Mesenchymal stem cell (in vitro differentiated cells and primary cell): Measurements from ENCODE around the gene ALDH1A1.

ENCODE experiments used
- DNase-seq: peaks from one replicate; pipeline ENCODE4 v3.0.0-alpha.2; 2013
- H2AFZ ChIP-seq: one replicate; pipeline ENCODE4 v1.6.1; 2013; ENCODE audit warnings: low read depth, mild to moderate bottlenecking, control low read depth, inconsistent platforms, low read length, moderate library complexity
- H2AK5ac ChIP-seq: 2 replicates; pipeline ENCODE4 v1.6.1; 2013; ENCODE audit warnings: low read length, moderate library complexity, mild to moderate bottlenecking, inconsistent platforms; ENCODE audit not compliant: severe bottlenecking
- H2BK120ac ChIP-seq: one replicate; pipeline ENCODE4 v1.6.1; 2013; ENCODE audit warnings: low read depth, mild to moderate bottlenecking, inconsistent platforms, low read length, moderate library complexity
- H2BK12ac ChIP-seq, 2 experiments: one replicate each; pipeline ENCODE4 v1.6.1; 2013; ENCODE audit warnings: inconsistent platforms in 2 of 2, low read length in 2 of 2, mild to moderate bottlenecking in 2 of 2, moderate library complexity in 2 of 2, control low read depth in 1 of 2
- H2BK15ac ChIP-seq: one replicate; pipeline ENCODE4 v1.6.1; 2013; ENCODE audit warnings: mild to moderate bottlenecking, low read depth, inconsistent platforms; ENCODE audit not compliant: poor library complexity, severe bottlenecking
- H2BK5ac ChIP-seq: 2 replicates; pipeline ENCODE4 v1.6.1; 2013; ENCODE audit warnings: low read depth, mild to moderate bottlenecking, low read length, control low read depth, inconsistent platforms; ENCODE audit not compliant: poor library complexity, severe bottlenecking
- H3K14ac ChIP-seq, 2 experiments: one replicate each; pipeline ENCODE4 v1.6.1; 2013; ENCODE audit warnings: inconsistent platforms in 2 of 2, low read length in 2 of 2, control low read depth in 1 of 2, mild to moderate bottlenecking in 1 of 2, moderate library complexity in 1 of 2
- H3K18ac ChIP-seq, 2 experiments: one replicate each; pipeline ENCODE4 v1.6.1; 2013; ENCODE audit warnings: inconsistent platforms in 2 of 2, low read length in 2 of 2, control low read depth in 1 of 2, low read depth in 1 of 2, mild to moderate bottlenecking in 1 of 2
- H3K23ac ChIP-seq, 2 experiments: one replicate each; pipeline ENCODE4 v1.6.1; 2013; ENCODE audit warnings: inconsistent platforms in 2 of 2, low read length in 2 of 2, mild to moderate bottlenecking in 2 of 2, moderate library complexity in 2 of 2, control low read depth in 1 of 2
- H3K27ac ChIP-seq: 2 replicates; pipeline ENCODE4 v1.5.1; 2013; ENCODE audit warnings: mild to moderate bottlenecking, moderate library complexity, low read length, control low read depth, inconsistent platforms; ENCODE audit not compliant: poor library complexity, severe bottlenecking
- H3K27me3 ChIP-seq, 2 experiments: 2 replicates each; pipeline versions ENCODE4 v1.6.1 to v1.7.0; 2013; ENCODE audit warnings: low read length in 2 of 2, mild to moderate bottlenecking in 2 of 2, moderate library complexity in 2 of 2, control low read depth in 1 of 2, inconsistent platforms in 1 of 2; ENCODE audit not compliant: control insufficient read depth in 1 of 2, insufficient read depth in 1 of 2
- H3K36me3 ChIP-seq, 2 experiments: 2 replicates each; pipeline versions ENCODE4 v1.6.1 to v1.7.0; 2013; ENCODE audit warnings: low read length in 2 of 2, control low read depth in 1 of 2, inconsistent platforms in 1 of 2, low read depth in 1 of 2, mild to moderate bottlenecking in 1 of 2; ENCODE audit not compliant: insufficient read depth in 2 of 2, control insufficient read depth in 1 of 2
- H3K4ac ChIP-seq, 2 experiments: one replicate each; pipeline ENCODE4 v1.6.1; 2013; ENCODE audit warnings: inconsistent platforms in 2 of 2, low read length in 2 of 2, mild to moderate bottlenecking in 2 of 2, moderate library complexity in 2 of 2, control low read depth in 1 of 2, low read depth in 1 of 2
- H3K4me1 ChIP-seq: 2 replicates; pipeline ENCODE4 v1.6.1; 2013; ENCODE audit warnings: low read depth, low read length, control low read depth; ENCODE audit not compliant: control insufficient read depth, insufficient read depth
- H3K4me2 ChIP-seq: 2 replicates; pipeline ENCODE4 v1.6.1; 2013; ENCODE audit warnings: low read length, mild to moderate bottlenecking, inconsistent platforms; ENCODE audit not compliant: poor library complexity, severe bottlenecking
- H3K4me3 ChIP-seq, 2 experiments: 2 replicates each; pipeline versions ENCODE4 v1.5.1 to v1.7.0; 2013; ENCODE audit warnings: low read length in 2 of 2, mild to moderate bottlenecking in 2 of 2, control low read depth in 1 of 2, low read depth in 1 of 2; ENCODE audit not compliant: insufficient read depth in 1 of 2
- H3K79me1 ChIP-seq: replicated peaks from 2 replicates; pipeline ENCODE4 v1.6.1; 2013; ENCODE audit warnings: mild to moderate bottlenecking, control low read depth, low read length, inconsistent platforms; ENCODE audit not compliant: poor library complexity, severe bottlenecking
- H3K9ac ChIP-seq: 2 replicates; pipeline ENCODE4 v1.7.0; 2013; ENCODE audit warnings: mild to moderate bottlenecking, low read length, moderate library complexity
- H3K9me3 ChIP-seq: 2 replicates; pipeline ENCODE4 v1.7.0; 2013; ENCODE audit warnings: mild to moderate bottlenecking, low read length; ENCODE audit not compliant: control insufficient read depth
- H4K8ac ChIP-seq: one replicate; pipeline ENCODE4 v1.6.1; 2013; ENCODE audit warnings: inconsistent platforms, mild to moderate bottlenecking, low read length, moderate library complexity
- H4K91ac ChIP-seq: one replicate; pipeline ENCODE4 v1.6.1; 2013; ENCODE audit warnings: mild to moderate bottlenecking, low read length, inconsistent platforms
- WGBS: methylation state at CpG from one replicate; pipeline ENCODE4 v1.1.7; 2013; ENCODE audit warnings: mixed read lengths; 5-methylcytosine and 5-hydroxymethylcytosine counted together

ALDH1A1 gene

GRCh38 chr9:72981433-72981832 is 28.6 kb upstream of the ALDH1A1 start:
- Histone ChIP-seq H3K4me3 (no peak overlapping the region), H3K36me3 (no peaks in the 10 kb centered on the region), H3K4me1 (peaks cover 1% of the 10 kb centered on the region), H3K14ac (no peak overlapping the region), H3K9me3 (no peaks in the 10 kb centered on the region), H4K91ac (no peak overlapping the region), H2AK5ac (peak overlapping the region; percentile 95), H3K4ac (no peak overlapping the region), H3K27ac (no peak overlapping the region), H3K27me3 (no peaks in the 10 kb centered on the region), H2BK15ac (no peak overlapping the region), H2BK5ac (peak overlapping the region; percentile 53), H3K23ac (no peak overlapping the region), H2AFZ (no peak overlapping the region), H4K8ac (no peak overlapping the region), H3K9ac (no peak overlapping the region), H3K18ac (no peak overlapping the region), H3K79me1 (no peaks in the 10 kb centered on the region), H3K4me2 (no peak overlapping the region), H2BK120ac (no peak overlapping the region), H2BK12ac (no peak overlapping the region)
- DNase-seq = no peak
- 91% methylated on average over 4 of the region's 5 CpGs for WGBS

- no peak overlapping the region for H3K4ac ChIP-seq
- no peak overlapping the region for H2BK12ac ChIP-seq
- no peak overlapping the region for H2AK5ac ChIP-seq
- no peaks in the 10 kb centered on the region for H3K27me3 ChIP-seq
- H2BK15ac ChIP-seq = no peak overlapping the region
- H3K18ac ChIP-seq = no peak overlapping the region
- no peak overlapping the region for H4K8ac ChIP-seq
- no peak for DNase-seq
- no peak overlapping the region for H4K91ac ChIP-seq
- no peak overlapping the region for H2BK5ac ChIP-seq
- no peak overlapping the region for H3K23ac ChIP-seq
- no peak overlapping the region for H3K9ac ChIP-seq
- H3K4me2 ChIP-seq = no peak overlapping the region
- H3K36me3 ChIP-seq = no peaks in the 10 kb centered on the region
- no peaks in the 10 kb centered on the region for H3K9me3 ChIP-seq
- no peak overlapping the region for H2BK120ac ChIP-seq
- no peak overlapping the region for H3K4me3 ChIP-seq
- WGBS = 78% methylated on average over 7 of the region's 12 CpGs
- H3K79me1 ChIP-seq = no peaks in the 10 kb centered on the region
- peaks cover 1% of the 10 kb centered on the region for H3K4me1 ChIP-seq
- no peak overlapping the region for H3K14ac ChIP-seq
- H2AFZ ChIP-seq = no peak overlapping the region
- H3K27ac ChIP-seq = no peak overlapping the region
Measured at GRCh38 chr9:72980600-72981265, 27.9 kb upstream of the ALDH1A1 start.

GRCh38 chr9:72980183-72980582 is 27.3 kb upstream of the ALDH1A1 start:
- no peaks in the 10 kb centered on the region for H3K36me3 ChIP-seq
- no peaks in the 10 kb centered on the region for H3K9me3 ChIP-seq
- H2AK5ac ChIP-seq = no peak overlapping the region
- peaks cover 1% of the 10 kb centered on the region for H3K4me1 ChIP-seq
- H3K79me1 ChIP-seq = no peaks in the 10 kb centered on the region
- no peak overlapping the region for H3K18ac ChIP-seq
- 97% methylated on average over 2 of the region's 2 CpGs for WGBS
- H3K27ac ChIP-seq = no peak overlapping the region
- no peak overlapping the region for H3K9ac ChIP-seq
- no peak overlapping the region for H2AFZ ChIP-seq
- no peak overlapping the region for H3K4ac ChIP-seq
- no peak overlapping the region for H4K8ac ChIP-seq
- H2BK120ac ChIP-seq = no peak overlapping the region
- H3K23ac ChIP-seq = no peak overlapping the region
- no peak overlapping the region for H2BK12ac ChIP-seq
- no peak overlapping the region for H2BK15ac ChIP-seq
- no peak overlapping the region for H4K91ac ChIP-seq
- H3K4me3 ChIP-seq = no peak overlapping the region
- no peaks in the 10 kb centered on the region for H3K27me3 ChIP-seq
- H2BK5ac ChIP-seq = no peak overlapping the region
- H3K4me2 ChIP-seq = no peak overlapping the region
- H3K14ac ChIP-seq = no peak overlapping the region
- DNase-seq = no peak

GRCh38 chr9:72979405-72980100 is 26.7 kb upstream of the ALDH1A1 start:
- no peak overlapping the region for H2AFZ ChIP-seq
- no peaks in the 10 kb centered on the region for H3K9me3 ChIP-seq
- no peak overlapping the region for H3K18ac ChIP-seq
- H3K23ac ChIP-seq = no peak overlapping the region
- no peak overlapping the region for H2BK12ac ChIP-seq
- H3K79me1 ChIP-seq = no peaks in the 10 kb centered on the region
- no peak overlapping the region for H4K8ac ChIP-seq
- no CpG with 5 or more reads among the region's 1 CpG for WGBS
- no peak for DNase-seq
- no peak overlapping the region for H3K9ac ChIP-seq
- no peak overlapping the region for H3K4ac ChIP-seq
- no peak overlapping the region for H2BK120ac ChIP-seq
- H3K4me3 ChIP-seq = no peak overlapping the region
- H3K14ac ChIP-seq = no peak overlapping the region
- H3K27me3 ChIP-seq = no peaks in the 10 kb centered on the region
- no peak overlapping the region for H2BK5ac ChIP-seq
- no peak overlapping the region for H3K4me2 ChIP-seq
- H3K27ac ChIP-seq = no peak overlapping the region
- H3K4me1 ChIP-seq = peaks cover 1% of the 10 kb centered on the region
- no peaks in the 10 kb centered on the region for H3K36me3 ChIP-seq
- H2AK5ac ChIP-seq = no peak overlapping the region
- H4K91ac ChIP-seq = no peak overlapping the region
- H2BK15ac ChIP-seq = no peak overlapping the region
